NCI-H1417 treated with DMSO at 0.1 percent for 48 hours (cell line): ENCODE measurements around the gene OR52W1.
"Not testable (repeated sequence)": the region's sequence is repeated elsewhere in the genome, so short reads cannot be mapped to it uniquely, and the experiment has no call there.

ENCODE experiments used
- DNase-seq: peaks from one replicate; lab custom pipeline; 2025; lab: John Stamatoyannopoulos, UW

OR52W1 gene

GRCh38 chr11:6217722-6218121, 18.7 kb downstream of the OR52W1 start:
- no peak for DNase-seq

- no peak for DNase-seq
Observed at GRCh38 chr11:6219359-6219758, 20.3 kb downstream of the OR52W1 start.

GRCh38 chr11:6223854-6224253, 24.8 kb downstream of the OR52W1 start:
- DNase-seq, result no peak

GRCh38 chr11:6224421-6224820, 25.4 kb downstream of the OR52W1 start:
- no peak for DNase-seq

GRCh38 chr11:6225024-6225423, 26.0 kb downstream of the OR52W1 start:
- DNase-seq, result no peak

- DNase-seq, result no peak
Observed at GRCh38 chr11:6225896-6226295, 26.9 kb downstream of the OR52W1 start.

- DNase-seq, result no peak
Observed at GRCh38 chr11:6228520-6228919, 29.5 kb downstream of the OR52W1 start.

- no peak for DNase-seq
Observed at GRCh38 chr11:6229911-6230310, 30.9 kb downstream of the OR52W1 start.

GRCh38 chr11:6232899-6233298, 33.9 kb downstream of the OR52W1 start:
- no peak for DNase-seq

- no peak for DNase-seq
Observed at GRCh38 chr11:6233984-6234386, 35.0 kb downstream of the OR52W1 start.

GRCh38 chr11:6234387-6235107, 35.5 kb downstream of the OR52W1 start, which contains the start of gene FHIP1B:
Gene FHIP1B (minus strand): TSS chr11:6234636. CDS start chr11:6224516, 10,120 bp downstream.
- peak; percentile 98 for DNase-seq

GRCh38 chr11:6237266-6237665, 38.2 kb downstream of the OR52W1 start:
- DNase-seq, result no peak

- DNase-seq, result no peak
Observed at GRCh38 chr11:6237761-6238302, 38.8 kb downstream of the OR52W1 start.

GRCh38 chr11:6238902-6239301, 39.9 kb downstream of the OR52W1 start, which contains the start of gene CNGA4:
Gene CNGA4 (plus strand): TSS chr11:6239089. CDS start chr11:6239207, 118 bp downstream.
- no peak for DNase-seq

- no peak for DNase-seq
Observed at GRCh38 chr11:6240139-6240538, 41.1 kb downstream of the OR52W1 start.

- DNase-seq, result no peak
Observed at GRCh38 chr11:6240781-6241180, 41.8 kb downstream of the OR52W1 start.

- no peak for DNase-seq
Observed at GRCh38 chr11:6241316-6241715, 42.3 kb downstream of the OR52W1 start.

GRCh38 chr11:6245536-6245935, 46.5 kb downstream of the OR52W1 start:
- DNase-seq, result no peak

- DNase-seq, result no peak
Observed at GRCh38 chr11:6248248-6248647, 49.2 kb downstream of the OR52W1 start.

- not testable (repeated sequence) for DNase-seq
Observed at GRCh38 chr11:6248897-6249296, 49.9 kb downstream of the OR52W1 start.
